Left ventricle myocardium inferior (tissue), 1 donor: ENCODE results near the gene SMPDL3A. TPM values are rescaled to one million over a fixed set of nuclear protein-coding genes. Genes with fewer than 3 reads are reported as not detected.

ENCODE experiments used
- DNase-seq: peaks from one replicate; pipeline ENCODE4 v3.0.0-alpha.2; 2020
- H3K27ac ChIP-seq: fragments of 200-600 bp; replicated peaks from 2 replicates; pipeline ENCODE4 v1.8.0; 2021
- H3K27me3 ChIP-seq: fragments of 200-600 bp; 2 replicates; pipeline ENCODE4 v1.8.0; 2021; ENCODE audit warnings: low read depth
- H3K36me3 ChIP-seq: fragments of 200-600 bp; 2 replicates; pipeline ENCODE4 v1.8.0; 2021
- H3K4me1 ChIP-seq: fragments of 200-600 bp; 2 replicates; pipeline ENCODE4 v1.8.0; 2021
- H3K4me3 ChIP-seq: fragments of 200-600 bp; 2 replicates; pipeline ENCODE4 v1.8.0; 2021; ENCODE audit warnings: mild to moderate bottlenecking, moderate library complexity
- H3K9me3 ChIP-seq: fragments of 200-600 bp; replicated peaks from 2 replicates; pipeline ENCODE4 v1.8.0; 2021
- CTCF ChIP-seq: fragments of 200-600 bp; IDR thresholded peaks from 2 replicates; pipeline ENCODE4 v1.8.0; 2021; ENCODE audit warnings: antibody characterized with exemption, mild to moderate bottlenecking, borderline replicate concordance
- intact Hi-C: fragments of 100-400 bp; cut with micrococcal nuclease; formaldehyde crosslinking; loops from one replicate; pipeline ENCODE4 v1.11.0; 2022
- total RNA-seq: library from RNA; stranded (reverse); fragmentation: NEBNext Ultra II Directional; extraction: Animal tissue kit (Norgen Biotek cat#: 25700); gene quantifications from one replicate; pipeline ENCODE4 v1.2.1, GENCODE V29; 2021
- donor health status: DM: no; HTN: yes; CAD: no; lungs with severe emphysema.

Gene SMPDL3A
- total RNA-seq, 1 donor from 2014 or later, result 3.8 TPM

DNA sequence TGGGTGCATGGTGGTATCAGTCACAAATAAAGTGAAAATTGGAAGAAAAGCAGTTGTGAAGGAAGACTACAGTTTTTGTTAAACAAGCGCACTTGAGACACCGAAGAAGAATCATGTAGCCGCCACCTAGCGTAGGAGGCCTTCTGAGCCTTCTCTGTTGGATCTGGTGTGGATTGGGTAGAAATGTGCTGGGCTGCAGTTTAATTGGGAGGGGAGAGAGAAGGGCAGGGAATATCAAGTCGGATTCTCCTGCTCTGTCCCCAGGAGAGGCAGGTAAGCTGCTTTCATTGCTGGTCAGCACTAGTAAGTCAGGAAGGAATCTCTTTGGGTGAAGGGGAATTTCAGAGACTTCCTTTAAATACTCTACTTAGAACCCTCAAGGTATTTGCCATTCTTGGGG lies 10.8 kb upstream of the SMPDL3A start:
- Histone ChIP-seq H3K27me3 (peaks cover 27% of the 10 kb centered on the region), H3K36me3 (no peaks in the 10 kb centered on the region), H3K4me3 (no peak overlapping the region), H3K27ac (no peak overlapping the region), H3K9me3 (no peaks in the 10 kb centered on the region), H3K4me1 (no peaks in the 10 kb centered on the region)
- no peak for DNase-seq
- intact Hi-C loops, result no loop called here
- no peak for TF ChIP-seq CTCF

- intact Hi-C loops, result no loop called here
- Histone ChIP-seq H3K4me1 (no peaks in the 10 kb centered on the region), H3K27ac (no peak overlapping the region), H3K36me3 (no peaks in the 10 kb centered on the region), H3K4me3 (no peak overlapping the region), H3K9me3 (no peaks in the 10 kb centered on the region), H3K27me3 (peaks cover 27% of the 10 kb centered on the region)
- TF ChIP-seq CTCF, result no peak
- DNase-seq, result no peak
These were observed 9.9 kb upstream of the SMPDL3A start for GRCh38 chr6:122778985-122779661.

DNA sequence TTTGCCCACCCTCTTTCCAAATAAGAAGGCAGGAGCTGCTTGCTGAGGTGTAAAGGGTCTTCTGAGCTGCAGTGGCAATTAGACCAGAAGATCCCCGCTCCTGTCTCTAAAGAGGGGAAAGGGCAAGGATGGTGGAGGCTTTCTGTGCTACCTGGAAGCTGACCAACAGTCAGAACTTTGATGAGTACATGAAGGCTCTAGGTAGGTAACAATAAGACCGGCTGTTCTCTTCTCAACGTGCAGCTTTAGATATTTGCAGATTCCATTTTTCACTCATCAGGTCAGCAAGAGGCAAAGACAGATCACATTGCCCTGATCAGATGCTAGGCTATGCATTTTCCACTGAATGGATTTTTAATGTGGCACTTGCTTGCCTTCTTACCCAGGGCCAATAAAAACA lies 9.4 kb upstream of the SMPDL3A start, which contains the start of gene FABP7:
Gene FABP7 (plus strand): TSS at position 50 of the 400 bp plus-strand sequence. CDS start 79 bp downstream, at position 129.
- Histone ChIP-seq H3K4me1 (no peaks in the 10 kb centered on the region), H3K27ac (no peak within 1 kb of the TSS), H3K36me3 (no peaks in the 10 kb centered on the region), H3K27me3 (peaks cover 27% of the 10 kb centered on the region), H3K4me3 (no peak within 1 kb of the TSS), H3K9me3 (no peaks in the 10 kb centered on the region)
- TF ChIP-seq CTCF, result no peak
- intact Hi-C loops, result no loop called here
- DNase-seq, result no peak

DNA sequence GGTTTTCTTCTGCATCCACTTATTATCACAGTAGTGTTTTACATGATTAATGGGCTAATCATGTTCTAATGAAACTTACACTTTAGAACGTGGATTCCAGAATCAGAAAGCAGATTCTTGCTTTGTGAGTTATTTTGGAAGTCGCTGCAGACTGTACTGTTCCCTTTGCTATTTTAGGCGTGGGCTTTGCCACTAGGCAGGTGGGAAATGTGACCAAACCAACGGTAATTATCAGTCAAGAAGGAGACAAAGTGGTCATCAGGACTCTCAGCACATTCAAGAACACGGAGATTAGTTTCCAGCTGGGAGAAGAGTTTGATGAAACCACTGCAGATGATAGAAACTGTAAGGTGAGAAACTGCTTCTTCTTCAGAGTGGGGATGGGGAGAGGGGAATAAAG lies 8.9 kb upstream of the SMPDL3A start:
- Histone ChIP-seq H3K9me3 (no peaks in the 10 kb centered on the region), H3K27me3 (peaks cover 27% of the 10 kb centered on the region), H3K4me1 (no peaks in the 10 kb centered on the region), H3K36me3 (no peaks in the 10 kb centered on the region), H3K27ac (no peak overlapping the region), H3K4me3 (no peak overlapping the region)
- no peak for TF ChIP-seq CTCF
- DNase-seq, result no peak
- intact Hi-C loops, result no loop called here

GRCh38 chr6:122781716-122782115 lies 7.3 kb upstream of the SMPDL3A start:
- Histone ChIP-seq H3K9me3 (no peaks in the 10 kb centered on the region), H3K27me3 (peaks cover 27% of the 10 kb centered on the region), H3K36me3 (no peaks in the 10 kb centered on the region), H3K4me3 (no peak overlapping the region), H3K27ac (no peak overlapping the region), H3K4me1 (no peaks in the 10 kb centered on the region)
- TF ChIP-seq CTCF, result no peak
- DNase-seq, result no peak
- intact Hi-C loops, result no loop called here
